ENCODE data around the gene FOXJ3. TPM values are rescaled to one million over a fixed set of nuclear protein-coding genes. Genes with fewer than 3 reads are reported as not detected.

Gene FOXJ3
- polyA plus RNA-seq, 1 of the 3 experiments (the other 2 are of a cell fraction) = 16.0 TPM

DNA sequence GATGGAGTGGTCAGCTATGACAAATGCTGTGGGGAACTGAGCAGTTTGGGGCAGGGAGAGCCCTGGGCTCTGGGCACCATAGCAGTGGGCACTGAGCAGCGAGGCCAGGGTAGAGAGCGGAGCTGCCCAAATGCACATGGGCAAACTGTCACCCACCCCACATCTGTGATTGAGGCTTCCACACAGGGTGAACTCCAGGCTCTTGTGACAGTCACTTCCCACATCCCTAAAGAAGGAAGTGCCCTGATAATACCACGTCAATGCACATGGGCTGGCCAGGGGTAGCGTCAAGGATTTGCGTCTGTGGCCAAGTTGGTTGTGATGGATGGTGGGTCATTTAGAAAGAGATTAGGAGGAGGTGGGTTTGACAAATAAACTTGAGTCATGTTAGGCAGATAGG, 184.4 kb downstream of the FOXJ3 start:
- no peak overlapping the region for H2AFZ ChIP-seq (ENCODE audit: low read depth)
- no peaks in the 10 kb centered on the region for H3K9me3 ChIP-seq
- H3K79me2 ChIP-seq (ENCODE audit: insufficient read depth) = no peaks in the 10 kb centered on the region
- no peak overlapping the region for H3K27ac ChIP-seq (ENCODE audit: low read depth in 2 of 2, low read length in 1 of 2)
- H3K36me3 ChIP-seq (replicated peaks in 1 of 2; ENCODE audit: control insufficient read depth in 1 of 2, insufficient read depth in 2 of 2, low read length in 1 of 2) = no peaks in the 10 kb centered on the region
- H3K9me2 ChIP-seq = no peaks in the 10 kb centered on the region
- H3K27me3 ChIP-seq (ENCODE audit: insufficient read depth) = peaks cover 16% of the 10 kb centered on the region
- no peak overlapping the region for H3K4me2 ChIP-seq
- H3K4me1 ChIP-seq (ENCODE audit: control insufficient read depth in 1 of 2, insufficient read depth in 2 of 2, low read depth in 1 of 2, low read length in 1 of 2) = no peaks in the 10 kb centered on the region
- WGBS (ENCODE audit: low lambda C conversion rate) = 81% methylated on average over 3 of the region's 5 CpGs
- TF ChIP-seq NFIC (IDR thresholded peaks at IDR 0.05; ENCODE audit: borderline replicate concordance) = no peak
- TF ChIP-seq CTCF (IDR thresholded peaks at IDR 0.05) = no peak
- no peak for TF ChIP-seq RCOR1 (IDR thresholded peaks at IDR 0.05; ENCODE audit: low read length)
- no peak for TF ChIP-seq RXRA (IDR thresholded peaks at IDR 0.05; ENCODE audit: borderline replicate concordance, low read depth)
- no peak for TF ChIP-seq REST (IDR thresholded peaks at IDR 0.05; ENCODE audit: low read depth, low read length)
- TF ChIP-seq TCF12 (IDR thresholded peaks at IDR 0.05) = no peak
- TF ChIP-seq FOSL2 (IDR thresholded peaks at IDR 0.05; ENCODE audit: borderline replicate concordance, low read depth) = no peak
- CTCF ChIA-PET = interaction anchor here (1.5 to 2.2 kb wide), 2 partner anchors 20 to 23 kb away, joined by 3 to 12 read pairs; no protein-coding TSS in a partner anchor
- H3K9ac ChIP-seq = no peak overlapping the region
- no peaks in the 10 kb centered on the region for H4K20me1 ChIP-seq (ENCODE audit: insufficient read depth)
- no peak for DNase-seq
- POLR2A ChIA-PET = no interaction called here
- no peaks in the 10 kb centered on the region for H3F3A ChIP-seq (replicated peaks; ENCODE audit: insufficient read depth)
- no peak overlapping the region for H3K4me3 ChIP-seq (ENCODE audit: low read depth in 2 of 2, low read length in 1 of 2)

GRCh38 chr1:42148166-42148565, 186.9 kb downstream of the FOXJ3 start:
- no peaks in the 10 kb centered on the region for H3K4me1 ChIP-seq (ENCODE audit: control insufficient read depth in 1 of 2, insufficient read depth in 2 of 2, low read depth in 1 of 2, low read length in 1 of 2)
- no peaks in the 10 kb centered on the region for H3K9me3 ChIP-seq
- H2AFZ ChIP-seq (ENCODE audit: low read depth) = no peak overlapping the region
- peaks cover 16% of the 10 kb centered on the region for H3K27me3 ChIP-seq (ENCODE audit: insufficient read depth)
- no peaks in the 10 kb centered on the region for H3F3A ChIP-seq (replicated peaks; ENCODE audit: insufficient read depth)
- no peak overlapping the region for H3K27ac ChIP-seq (ENCODE audit: low read depth in 2 of 2, low read length in 1 of 2)
- H3K9me2 ChIP-seq = no peaks in the 10 kb centered on the region
- no peaks in the 10 kb centered on the region for H3K79me2 ChIP-seq (ENCODE audit: insufficient read depth)
- POLR2A ChIA-PET = no interaction called here
- CTCF ChIA-PET = interaction anchor here (0.9 to 3.4 kb wide), 14 partner anchors 8 to 609 kb away, joined by 3 to 19 read pairs (median 10); partner anchors contain the start of gene GUCA2A
- no peaks in the 10 kb centered on the region for H4K20me1 ChIP-seq (ENCODE audit: insufficient read depth)
- no peak overlapping the region for H3K9ac ChIP-seq
- DNase-seq = no peak
- no peak overlapping the region for H3K4me2 ChIP-seq
- H3K4me3 ChIP-seq (ENCODE audit: low read depth in 2 of 2, low read length in 1 of 2) = no peak overlapping the region
- H3K36me3 ChIP-seq (replicated peaks in 1 of 2; ENCODE audit: control insufficient read depth in 1 of 2, insufficient read depth in 2 of 2, low read length in 1 of 2) = no peaks in the 10 kb centered on the region
- 4% methylated on average over 1 of the region's 1 CpG for WGBS (ENCODE audit: low lambda C conversion rate)
- no peak for TF ChIP-seq YY1 (IDR thresholded peaks at IDR 0.05; ENCODE audit: low read depth)
- no peak for TF ChIP-seq NFIC (IDR thresholded peaks at IDR 0.05; ENCODE audit: borderline replicate concordance)
- no peak for TF ChIP-seq EZH2phosphoT487 (IDR thresholded peaks at IDR 0.05; ENCODE audit: borderline replicate concordance, low read depth)
- TF ChIP-seq, protein P1, sequence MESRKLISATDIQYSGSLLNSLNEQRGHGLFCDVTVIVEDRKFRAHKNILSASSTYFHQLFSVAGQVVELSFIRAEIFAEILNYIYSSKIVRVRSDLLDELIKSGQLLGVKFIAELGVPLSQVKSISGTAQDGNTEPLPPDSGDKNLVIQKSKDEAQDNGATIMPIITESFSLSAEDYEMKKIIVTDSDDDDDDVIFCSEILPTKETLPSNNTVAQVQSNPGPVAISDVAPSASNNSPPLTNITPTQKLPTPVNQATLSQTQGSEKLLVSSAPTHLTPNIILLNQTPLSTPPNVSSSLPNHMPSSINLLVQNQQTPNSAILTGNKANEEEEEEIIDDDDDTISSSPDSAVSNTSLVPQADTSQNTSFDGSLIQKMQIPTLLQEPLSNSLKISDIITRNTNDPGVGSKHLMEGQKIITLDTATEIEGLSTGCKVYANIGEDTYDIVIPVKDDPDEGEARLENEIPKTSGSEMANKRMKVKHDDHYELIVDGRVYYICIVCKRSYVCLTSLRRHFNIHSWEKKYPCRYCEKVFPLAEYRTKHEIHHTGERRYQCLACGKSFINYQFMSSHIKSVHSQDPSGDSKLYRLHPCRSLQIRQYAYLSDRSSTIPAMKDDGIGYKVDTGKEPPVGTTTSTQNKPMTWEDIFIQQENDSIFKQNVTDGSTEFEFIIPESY (IDR thresholded peaks at IDR 0.05; ENCODE audit: borderline replicate concordance, low read depth) = no peak
- TF ChIP-seq TAF1 (IDR thresholded peaks at IDR 0.05; ENCODE audit: borderline replicate concordance, low read depth, low read length) = no peak
- TF ChIP-seq RFX5 (IDR thresholded peaks at IDR 0.05; ENCODE audit: low read length) = no peak
- no peak for TF ChIP-seq JUND (IDR thresholded peaks at IDR 0.05)
- TF ChIP-seq GATA2 (CRISPR knock-in tag; IDR thresholded peaks at IDR 0.05) = no peak
- TF ChIP-seq TEAD4 (IDR thresholded peaks at IDR 0.05; ENCODE audit: borderline replicate concordance, insufficient read depth) = no peak
- TF ChIP-seq USF2 (IDR thresholded peaks at IDR 0.05; ENCODE audit: borderline replicate concordance, low read depth, low read length) = no peak
- no peak for TF ChIP-seq GABPA (IDR thresholded peaks at IDR 0.05; ENCODE audit: low read depth)
- TF ChIP-seq FOXM1 (IDR thresholded peaks at IDR 0.05; ENCODE audit: low read depth) = no peak
